Adrenal gland (tissue), 12 donors: ENCODE measurements around the gene LAMC3. TPM values are rescaled to one million over a fixed set of nuclear protein-coding genes. Genes with fewer than 3 reads are reported as not detected.

ENCODE experiments used
- DNase-seq, 7 donors: peaks; one replicate each; pipeline ENCODE4 v3.0.0-alpha.2; 2019 to 2020
- H3K27ac ChIP-seq, 5 donors: fragments of 200-600 bp; sonication (generic) in 4 of 5; 1 replicate in 3 of 5; 2 replicates in 2 of 5; pipeline versions ENCODE4 v1.5.1 to v1.8.0; 2016 to 2020; ENCODE audit warnings: mild to moderate bottlenecking in 1 of 5
- H3K27me3 ChIP-seq: fragments of 200-600 bp; 2 replicates; pipeline ENCODE4 v1.8.0; 2021
- H3K36me3 ChIP-seq, 2 donors: fragments of 200-600 bp; replicated peaks in 1 of 2; 1 replicate in 1 of 2; 2 replicates in 1 of 2; pipeline versions ENCODE4 v1.5.1 to v1.8.0; 2018 to 2022
- H3K4me1 ChIP-seq, 2 donors: fragments of 200-600 bp; replicated peaks in 1 of 2; 1 replicate in 1 of 2; 2 replicates in 1 of 2; pipeline versions ENCODE4 v1.5.1 to v1.8.0; 2018 to 2021
- H3K4me3 ChIP-seq, 4 donors: fragments of 200-600 bp; sonication (generic) in 3 of 4; one replicate each; pipeline ENCODE4 v1.5.1; 2016 to 2018
- H3K9me3 ChIP-seq, 3 donors: fragments of 200-600 bp; sonication (generic) in 1 of 3; replicated peaks in 1 of 3; 1 replicate in 2 of 3; 2 replicates in 1 of 3; pipeline versions ENCODE4 v1.5.1 to v1.8.0; 2016 to 2021
- CTCF ChIP-seq, 6 experiments: fragments of 450-650 bp in 4 of 6; fragments of 200-600 bp in 2 of 6; sonication (generic) in 1 of 6; IDR thresholded peaks; 1 replicate in 5 of 6; 2 replicates in 1 of 6; pipeline versions ENCODE4 v1.5.1 to v1.8.0; 2016 to 2021; ENCODE audit warnings: antibody characterized with exemption in 6 of 6, mild to moderate bottlenecking in 2 of 6, moderate library complexity in 1 of 6
- POLR2A ChIP-seq, 2 donors: fragments of 450-650 bp; IDR thresholded peaks; one replicate each; pipeline ENCODE4 v1.6.1; 2017; ENCODE audit warnings: antibody characterized with exemption in 2 of 2, mild to moderate bottlenecking in 2 of 2, moderate library complexity in 1 of 2
- WGBS, 4 donors: extraction: QIAGEN DNeasy Blood & Tissue Kit in 2 of 4; methylation state at CpG; one replicate each; pipeline versions ENCODE4 v1.1.5 to v1.1.7; 2013 to 2017; 5-methylcytosine and 5-hydroxymethylcytosine counted together
- intact Hi-C, 2 donors: fragments of 100-400 bp; cut with DNase I; formaldehyde crosslinking; loops; one replicate each; pipeline versions ENCODE4 v1.14.1 to v1.15.0; 2022 to 2023
- polyA plus RNA-seq, 3 donors: library from polyadenylated mRNA; stranded (reverse); fragments of 200-250 nt in 2 of 3; fragments of 350-450 nt in 1 of 3; fragmentation: Illumina TruSeq in 1 of 3; extraction: RNeasy Lipid Tissue Mini Kit (QIAGEN cat#74804) in 1 of 3; gene quantifications; one replicate each; pipeline ENCODE4 v1.2.3, GENCODE V29; 2013 to 2014
- total RNA-seq, 9 donors: library from RNA; depleted of rRNA in 4 of 9; stranded (reverse); fragments of >200 nt in 4 of 9; fragments of 120-200 nt in 1 of 9; fragmentation: NEBNext Ultra II Directional in 1 of 9; extraction: Animal tissue kit (Norgen Biotek cat#: 25700) in 1 of 9; gene quantifications; one replicate each; pipeline versions ENCODE4 v1.1.0 to v1.2.4, GENCODE V29; 2013 to 2023
- donor health status: healthy with polysubstance abuse.
- donor health status: Bipolar disorder and iron deficiency.
- donor health status: DM: yes; HTN: yes; CAD: no.
- donor health status: DM: no; HTN: no; CAD: no.
- donor health status: DM: no; HTN: no; CAD: no.
- donor health status: DM: yes; HTN: yes; CAD: no.

The LAMC3 gene
- total and polyA plus RNA-seq, 12 donors = 3.3 to 125 (median 49.7) TPM

GRCh38 chr9:130990978-130991777 lies 17.8 kb upstream of the LAMC3 start:
- WGBS, 4 donors = 29 to 43% (median 32%) methylated on average over 24 to 26 of the region's 26 CpGs
- intact Hi-C loops = no loop called here
- no peak overlapping the region for H3K4me3 ChIP-seq
- TF ChIP-seq CTCF (IDR thresholded peaks at IDR 0.05) (no peak), POLR2A (IDR thresholded peaks at IDR 0.05) (no peak)
- H3K4me1 ChIP-seq = peaks cover 5 to 10% of the 10 kb centered on the region in 2 donors
- no peaks in the 10 kb centered on the region for H3K36me3 ChIP-seq
- H3K9me3 ChIP-seq = no peaks in the 10 kb centered on the region
- H3K27ac ChIP-seq = no peak overlapping the region
- DNase-seq = peak in 5 of 7 donors; percentile 65 to 81 (median 73)
- H3K27me3 ChIP-seq = no peaks in the 10 kb centered on the region

- intact Hi-C loops = no loop called here
- Histone ChIP-seq H3K4me1 (peaks cover 5 to 10% of the 10 kb centered on the region in 2 donors), H3K27me3 (no peaks in the 10 kb centered on the region), H3K27ac (no peak overlapping the region), H3K36me3 (no peaks in the 10 kb centered on the region), H3K9me3 (no peaks in the 10 kb centered on the region), H3K4me3 (no peak overlapping the region)
- 82 to 85% (median 83%) methylated on average over 10 to 20 of the region's 20 CpGs for WGBS, 4 donors
- DNase-seq = no peak
- no peak for TF ChIP-seq POLR2A (IDR thresholded peaks at IDR 0.05)
- TF ChIP-seq CTCF (IDR thresholded peaks at IDR 0.05) = no peak
Observed at GRCh38 chr9:130991778-130992681, 16.9 kb upstream of the LAMC3 start.

GRCh38 chr9:130992682-130993032 lies 16.3 kb upstream of the LAMC3 start:
- WGBS, 4 donors = 91 to 96% (median 94%) methylated on average over 8 to 10 of the region's 10 CpGs
- Histone ChIP-seq H3K4me3 (no peak overlapping the region), H3K27me3 (no peaks in the 10 kb centered on the region), H3K27ac (no peak overlapping the region), H3K4me1 (peaks cover 5 to 10% of the 10 kb centered on the region in 2 donors), H3K36me3 (no peaks in the 10 kb centered on the region), H3K9me3 (no peaks in the 10 kb centered on the region)
- DNase-seq = no peak
- intact Hi-C loops = no loop called here
- TF ChIP-seq POLR2A (IDR thresholded peaks at IDR 0.05) (no peak), CTCF (IDR thresholded peaks at IDR 0.05) (no peak)

GRCh38 chr9:130993303-130994030 lies 15.5 kb upstream of the LAMC3 start:
- H3K4me3 ChIP-seq = no peak overlapping the region
- intact Hi-C loops = no loop called here
- WGBS, 4 donors = 75 to 82% (median 76%) methylated on average over 3 to 14 of the region's 14 CpGs

More at GRCh38 chr9:130993303-130994030, 15.5 kb upstream of the LAMC3 start:
- Histone ChIP-seq H3K4me1 (peaks cover 5 to 10% of the 10 kb centered on the region in 2 donors), H3K27me3 (no peaks in the 10 kb centered on the region), H3K27ac (no peak overlapping the region), H3K9me3 (no peaks in the 10 kb centered on the region), H3K36me3 (no peaks in the 10 kb centered on the region)
- no peak for DNase-seq
- TF ChIP-seq CTCF (IDR thresholded peaks at IDR 0.05) = no peak
- no peak for TF ChIP-seq POLR2A (IDR thresholded peaks at IDR 0.05)
